ENCODE results near the gene TMEM47.

TMEM47 gene

DNA sequence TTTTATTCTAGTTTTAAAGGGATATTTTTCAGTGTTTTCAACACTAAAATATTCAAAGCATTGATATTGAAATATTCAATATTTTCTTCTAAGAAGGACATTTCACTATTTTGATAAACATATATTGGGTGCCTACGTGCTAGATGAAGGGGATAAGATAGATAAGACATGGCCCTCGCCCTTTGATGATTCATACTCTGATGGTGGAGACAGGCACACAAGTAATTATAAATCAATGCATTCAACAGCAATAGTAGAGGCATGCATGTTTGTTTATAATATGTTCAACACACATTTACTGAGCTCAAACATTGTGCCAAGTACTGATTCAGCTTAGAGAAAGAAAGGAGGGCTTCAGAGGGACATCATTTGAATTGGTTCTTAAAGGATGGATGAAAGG is 22.7 kb downstream of the TMEM47 start:
- no peak overlapping the region for H3K4me3 ChIP-seq (ENCODE audit: low read depth in 1 of 2, low read length in 2 of 2)

DNA sequence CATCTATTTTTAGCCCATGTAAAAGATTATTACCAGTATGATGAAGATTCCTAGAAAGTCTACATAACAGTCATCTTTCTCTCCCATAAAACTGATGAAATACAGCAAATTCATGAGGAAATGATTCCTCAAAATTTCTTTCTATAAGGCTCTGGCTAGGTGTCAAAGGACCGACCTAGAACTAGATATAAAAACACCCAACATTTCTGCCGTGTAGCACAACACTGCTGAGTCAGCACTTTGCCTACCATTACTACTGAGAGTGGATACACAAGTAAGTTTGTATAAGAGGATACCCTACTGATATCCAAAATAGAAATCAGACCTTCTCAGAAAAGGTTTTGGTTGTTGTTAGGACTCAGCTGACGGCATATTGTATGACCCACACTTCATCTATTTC is 24.7 kb downstream of the TMEM47 start:
- Histone ChIP-seq H3K27me3 (ENCODE audit: control insufficient read depth in 1 of 2, insufficient read depth in 2 of 2, low read length in 2 of 2) (no peaks in the 10 kb centered on the region), H3K36me3 (ENCODE audit: insufficient read depth, low read length) (no peaks in the 10 kb centered on the region), H3K27ac (ENCODE audit: low read depth, low read length) (no peak overlapping the region), H3K9ac (ENCODE audit: low read length) (no peak overlapping the region), H3K9me3 (ENCODE audit: low read length) (no peaks in the 10 kb centered on the region), H3K4me1 (ENCODE audit: insufficient read depth, low read length) (no peaks in the 10 kb centered on the region), H3K4me3 (ENCODE audit: low read depth in 1 of 2, low read length in 2 of 2) (no peak overlapping the region)

More for the DNA sequence above, 22.7 kb downstream of the TMEM47 start:
- H3K9ac ChIP-seq (ENCODE audit: low read length) = no peak overlapping the region
- H3K36me3 ChIP-seq (ENCODE audit: insufficient read depth, low read length) = no peaks in the 10 kb centered on the region
- H3K27me3 ChIP-seq (ENCODE audit: control insufficient read depth in 1 of 2, insufficient read depth in 2 of 2, low read length in 2 of 2) = no peaks in the 10 kb centered on the region
- H3K27ac ChIP-seq (ENCODE audit: low read depth, low read length) = no peak overlapping the region
- no peaks in the 10 kb centered on the region for H3K4me1 ChIP-seq (ENCODE audit: insufficient read depth, low read length)
- H3K9me3 ChIP-seq (ENCODE audit: low read length) = no peaks in the 10 kb centered on the region

DNA sequence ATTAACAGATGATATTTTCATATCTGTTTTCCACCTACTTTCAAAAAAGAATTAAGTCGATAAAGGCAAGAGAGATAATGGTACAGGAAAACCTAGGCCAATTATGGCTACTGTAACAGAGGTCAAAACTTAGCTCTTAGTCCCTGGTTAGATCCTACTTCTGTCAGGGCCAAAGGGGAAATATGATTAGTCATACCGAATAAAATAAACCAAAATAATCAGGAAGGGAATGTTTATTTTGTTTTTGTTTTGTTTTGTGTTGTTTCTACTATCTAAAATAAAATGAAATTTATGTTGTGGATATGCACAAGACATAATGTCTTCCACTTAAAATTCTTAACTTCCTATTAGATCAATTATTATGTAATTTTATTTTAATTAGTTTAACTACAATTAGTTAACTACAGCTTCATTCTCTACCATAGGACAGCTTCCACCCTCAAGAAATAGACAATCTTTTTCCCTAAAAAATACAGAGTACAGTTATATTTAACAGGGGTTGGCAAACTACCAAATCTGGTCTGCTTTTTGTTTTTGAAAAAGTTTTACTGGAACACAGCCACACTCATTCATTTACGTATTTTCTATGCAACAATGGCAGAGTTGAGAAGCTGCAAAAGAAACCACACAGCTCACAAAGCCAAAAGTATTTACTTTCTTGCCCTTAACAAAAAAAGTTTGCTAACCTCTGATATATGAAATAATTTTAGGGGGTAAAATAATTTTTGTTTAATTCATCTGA is 25.4 kb downstream of the TMEM47 start:
- Histone ChIP-seq H3K4me3 (ENCODE audit: low read depth in 1 of 2, low read length in 2 of 2) (no peak overlapping the region), H3K27me3 (ENCODE audit: control insufficient read depth in 1 of 2, insufficient read depth in 2 of 2, low read length in 2 of 2) (no peaks in the 10 kb centered on the region), H3K9ac (ENCODE audit: low read length) (no peak overlapping the region), H3K27ac (ENCODE audit: low read depth, low read length) (no peak overlapping the region), H3K36me3 (ENCODE audit: insufficient read depth, low read length) (no peaks in the 10 kb centered on the region), H3K4me1 (ENCODE audit: insufficient read depth, low read length) (no peaks in the 10 kb centered on the region), H3K9me3 (ENCODE audit: low read length) (no peaks in the 10 kb centered on the region)

DNA sequence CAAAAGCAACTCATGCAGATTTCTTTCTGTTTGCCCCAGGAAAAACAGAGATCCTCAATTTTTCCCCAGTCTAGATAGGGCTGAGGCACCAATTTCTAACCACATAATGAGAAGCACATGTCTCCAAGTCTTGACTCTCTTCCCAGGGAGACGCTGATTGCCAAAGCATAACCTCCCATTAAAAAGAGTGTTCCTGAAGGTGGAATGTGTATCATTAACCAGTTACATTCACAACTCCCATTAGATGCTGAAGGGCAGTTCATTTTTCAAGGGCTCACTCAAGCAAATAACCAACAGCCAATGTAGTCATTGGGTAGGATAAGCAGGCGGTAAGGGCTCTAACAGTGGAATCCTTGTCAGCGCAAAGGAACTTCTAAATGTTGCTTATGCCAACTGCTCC is 27.5 kb downstream of the TMEM47 start:
- H3K36me3 ChIP-seq (ENCODE audit: insufficient read depth, low read length) = no peaks in the 10 kb centered on the region
- no peak overlapping the region for H3K9ac ChIP-seq (ENCODE audit: low read length)
- H3K4me1 ChIP-seq (ENCODE audit: insufficient read depth, low read length) = no peaks in the 10 kb centered on the region
- H3K4me3 ChIP-seq (ENCODE audit: low read depth in 1 of 2, low read length in 2 of 2) = no peak overlapping the region
- H3K27me3 ChIP-seq (ENCODE audit: control insufficient read depth in 1 of 2, insufficient read depth in 2 of 2, low read length in 2 of 2) = no peaks in the 10 kb centered on the region
- no peaks in the 10 kb centered on the region for H3K9me3 ChIP-seq (ENCODE audit: low read length)
- H3K27ac ChIP-seq (ENCODE audit: low read depth, low read length) = no peak overlapping the region

DNA sequence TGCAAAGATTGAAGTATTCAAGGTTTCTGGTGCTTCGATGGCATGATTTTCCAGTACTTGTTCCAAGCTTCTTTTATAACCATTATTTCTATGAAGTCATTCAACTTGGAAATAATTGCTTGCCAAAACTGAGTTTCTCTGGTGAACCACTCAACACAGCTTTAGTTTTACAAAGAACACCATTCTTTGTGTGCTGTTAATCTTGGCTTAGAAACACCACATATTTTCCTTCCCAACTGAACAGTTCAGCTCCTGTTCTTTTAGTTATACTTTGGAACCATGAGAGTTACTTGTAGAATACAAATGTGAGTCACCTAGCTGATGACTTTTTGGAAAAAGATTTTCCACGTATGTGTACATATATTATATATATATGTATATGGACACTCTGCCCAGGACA is 32.7 kb downstream of the TMEM47 start:
- Histone ChIP-seq H3K9ac (ENCODE audit: low read length) (no peak overlapping the region), H3K27ac (ENCODE audit: low read depth, low read length) (no peak overlapping the region), H3K27me3 (ENCODE audit: control insufficient read depth in 1 of 2, insufficient read depth in 2 of 2, low read length in 2 of 2) (no peaks in the 10 kb centered on the region), H3K36me3 (ENCODE audit: insufficient read depth, low read length) (no peaks in the 10 kb centered on the region), H3K9me3 (ENCODE audit: low read length) (no peaks in the 10 kb centered on the region), H3K4me3 (ENCODE audit: low read depth in 1 of 2, low read length in 2 of 2) (no peak overlapping the region), H3K4me1 (ENCODE audit: insufficient read depth, low read length) (no peaks in the 10 kb centered on the region)

DNA sequence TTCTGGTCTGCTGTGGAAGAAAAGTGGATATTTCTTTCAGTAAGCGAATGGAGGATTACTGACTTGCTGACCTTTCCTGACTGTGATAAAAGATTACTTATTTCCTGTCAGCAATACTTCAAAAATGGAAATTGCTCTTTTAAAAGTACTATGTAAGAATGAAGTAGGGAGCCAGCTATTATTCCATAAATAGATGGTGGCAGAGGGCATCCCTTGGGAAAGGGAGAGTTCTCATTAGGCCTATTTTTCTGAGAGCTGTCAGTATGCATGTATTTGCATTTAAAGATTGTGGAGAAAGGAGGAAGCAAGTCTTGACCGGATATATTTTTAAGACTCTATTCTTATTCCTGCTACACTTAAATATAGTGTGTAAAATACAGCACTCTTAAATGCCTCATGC is 37.2 kb downstream of the TMEM47 start:
- no peak overlapping the region for H3K4me3 ChIP-seq (ENCODE audit: low read depth in 1 of 2, low read length in 2 of 2)
- no peak overlapping the region for H3K27ac ChIP-seq (ENCODE audit: low read depth, low read length)
- no peaks in the 10 kb centered on the region for H3K36me3 ChIP-seq (ENCODE audit: insufficient read depth, low read length)

DNA sequence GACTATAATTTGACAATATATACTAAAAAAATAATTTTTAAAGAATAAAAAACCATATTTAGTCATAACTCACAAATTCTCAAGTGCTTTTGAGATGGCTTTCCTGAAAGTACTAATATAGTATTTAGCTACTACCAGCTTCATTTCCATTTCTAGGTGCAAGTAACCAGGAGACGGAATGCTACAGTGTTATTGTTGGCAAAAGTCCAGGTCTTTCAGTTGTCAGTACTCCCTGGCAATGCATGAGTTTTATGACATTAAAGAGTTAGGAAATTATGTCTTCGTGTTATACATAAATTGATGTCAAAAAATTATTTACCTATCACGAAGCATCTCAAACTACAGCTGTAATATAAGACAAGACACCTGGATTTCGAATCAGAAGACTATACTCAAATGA is 45.0 kb downstream of the TMEM47 start:
- Histone ChIP-seq H3K4me1 (ENCODE audit: insufficient read depth, low read length) (no peaks in the 10 kb centered on the region), H3K27ac (ENCODE audit: low read depth, low read length) (no peak overlapping the region), H3K9ac (ENCODE audit: low read length) (no peak overlapping the region), H3K4me3 (ENCODE audit: low read depth in 1 of 2, low read length in 2 of 2) (no peak overlapping the region), H3K9me3 (ENCODE audit: low read length) (no peaks in the 10 kb centered on the region), H3K36me3 (ENCODE audit: insufficient read depth, low read length) (no peaks in the 10 kb centered on the region), H3K27me3 (ENCODE audit: control insufficient read depth in 1 of 2, insufficient read depth in 2 of 2, low read length in 2 of 2) (no peaks in the 10 kb centered on the region)

More for the DNA sequence above, 37.2 kb downstream of the TMEM47 start:
- Histone ChIP-seq H3K9me3 (ENCODE audit: low read length) (no peaks in the 10 kb centered on the region), H3K4me1 (ENCODE audit: insufficient read depth, low read length) (no peaks in the 10 kb centered on the region), H3K27me3 (ENCODE audit: control insufficient read depth in 1 of 2, insufficient read depth in 2 of 2, low read length in 2 of 2) (no peaks in the 10 kb centered on the region), H3K9ac (ENCODE audit: low read length) (no peak overlapping the region)

DNA sequence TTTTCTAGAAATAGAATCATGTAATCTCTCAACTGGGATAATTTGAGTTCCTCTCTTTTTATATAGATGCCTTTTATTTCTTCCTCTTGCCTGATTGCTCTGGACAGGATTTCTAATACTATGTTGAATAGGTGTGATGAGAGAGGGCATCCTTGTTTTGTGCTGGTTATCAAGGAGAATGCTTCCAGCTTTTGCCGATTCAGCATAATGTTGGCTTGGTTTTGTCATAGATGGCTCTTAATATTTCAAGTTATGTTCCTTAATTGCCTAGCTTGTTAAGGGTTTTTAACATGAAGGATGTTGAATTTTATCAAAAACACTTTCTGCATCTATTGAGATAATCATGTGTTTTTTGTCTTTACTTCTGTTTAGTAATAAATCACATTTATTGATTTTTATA is 58.7 kb downstream of the TMEM47 start:
- Histone ChIP-seq H3K27ac (ENCODE audit: low read depth, low read length) (no peak overlapping the region), H3K9ac (ENCODE audit: low read length) (no peak overlapping the region), H3K9me3 (ENCODE audit: low read length) (no peaks in the 10 kb centered on the region), H3K36me3 (ENCODE audit: insufficient read depth, low read length) (no peaks in the 10 kb centered on the region), H3K4me1 (ENCODE audit: insufficient read depth, low read length) (no peaks in the 10 kb centered on the region), H3K4me3 (ENCODE audit: low read depth in 1 of 2, low read length in 2 of 2) (no peak overlapping the region), H3K27me3 (ENCODE audit: control insufficient read depth in 1 of 2, insufficient read depth in 2 of 2, low read length in 2 of 2) (peaks cover 0 to 7% of the 10 kb centered on the region in 2 donors)

DNA sequence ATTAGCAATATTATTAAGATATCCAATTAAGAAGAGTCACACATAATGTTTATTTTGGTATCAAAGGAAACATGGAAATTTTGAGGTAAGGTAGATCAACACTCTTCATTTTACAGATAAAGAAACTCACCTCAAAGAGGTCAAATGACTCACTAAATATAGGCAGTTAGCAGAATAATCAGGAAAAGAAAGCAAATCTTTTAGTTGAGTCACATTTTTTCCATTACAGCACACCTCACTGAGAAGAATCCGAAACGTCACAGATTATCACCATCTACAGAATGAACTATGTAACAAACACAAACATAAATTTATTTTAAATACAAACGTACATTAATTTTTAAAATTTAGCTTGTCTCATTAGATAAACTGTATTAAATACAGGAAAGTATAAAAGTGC is 70.1 kb downstream of the TMEM47 start:
- no peaks in the 10 kb centered on the region for H3K27me3 ChIP-seq (ENCODE audit: control insufficient read depth in 1 of 2, insufficient read depth in 2 of 2, low read length in 2 of 2)
- H3K9me3 ChIP-seq (ENCODE audit: low read length) = no peaks in the 10 kb centered on the region
- no peaks in the 10 kb centered on the region for H3K4me1 ChIP-seq (ENCODE audit: insufficient read depth, low read length)
- no peak overlapping the region for H3K4me3 ChIP-seq (ENCODE audit: low read depth in 1 of 2, low read length in 2 of 2)
- no peak overlapping the region for H3K27ac ChIP-seq (ENCODE audit: low read depth, low read length)
- H3K9ac ChIP-seq (ENCODE audit: low read length) = no peak overlapping the region
- no peaks in the 10 kb centered on the region for H3K36me3 ChIP-seq (ENCODE audit: insufficient read depth, low read length)

DNA sequence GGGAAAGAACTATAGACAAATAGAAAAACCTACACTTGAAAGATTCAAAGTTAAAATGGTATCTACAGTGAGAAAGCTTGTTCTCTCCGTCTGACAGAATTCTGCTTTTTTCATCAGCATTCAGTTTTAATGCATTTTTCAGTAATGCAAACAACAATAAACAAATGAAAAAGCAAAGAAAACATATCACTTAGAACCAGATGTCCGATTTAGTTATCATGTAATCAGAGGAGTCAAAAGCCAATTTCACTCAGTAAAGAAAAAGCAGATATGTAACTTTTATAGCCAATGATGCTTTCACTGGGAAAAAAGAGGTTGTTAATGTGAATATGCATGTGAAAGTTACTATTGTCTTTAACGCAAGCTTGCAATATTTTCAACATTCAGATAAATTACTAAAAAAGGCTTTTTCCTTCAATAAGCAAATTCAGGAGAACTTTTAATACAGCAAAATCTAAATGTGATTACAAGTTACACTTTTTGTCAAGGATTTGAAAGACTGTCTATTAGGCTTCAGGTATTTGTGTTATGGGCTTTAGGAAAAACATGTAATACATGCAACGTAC is 70.7 kb downstream of the TMEM47 start:
- H3K36me3 ChIP-seq (ENCODE audit: insufficient read depth, low read length) = no peaks in the 10 kb centered on the region
- H3K4me1 ChIP-seq (ENCODE audit: insufficient read depth, low read length) = no peaks in the 10 kb centered on the region
- H3K9ac ChIP-seq (ENCODE audit: low read length) = no peak overlapping the region
- H3K4me3 ChIP-seq (ENCODE audit: low read depth in 1 of 2, low read length in 2 of 2) = no peak overlapping the region
- no peak overlapping the region for H3K27ac ChIP-seq (ENCODE audit: low read depth, low read length)
- H3K9me3 ChIP-seq (ENCODE audit: low read length) = no peaks in the 10 kb centered on the region
- H3K27me3 ChIP-seq (ENCODE audit: control insufficient read depth in 1 of 2, insufficient read depth in 2 of 2, low read length in 2 of 2) = no peaks in the 10 kb centered on the region

DNA sequence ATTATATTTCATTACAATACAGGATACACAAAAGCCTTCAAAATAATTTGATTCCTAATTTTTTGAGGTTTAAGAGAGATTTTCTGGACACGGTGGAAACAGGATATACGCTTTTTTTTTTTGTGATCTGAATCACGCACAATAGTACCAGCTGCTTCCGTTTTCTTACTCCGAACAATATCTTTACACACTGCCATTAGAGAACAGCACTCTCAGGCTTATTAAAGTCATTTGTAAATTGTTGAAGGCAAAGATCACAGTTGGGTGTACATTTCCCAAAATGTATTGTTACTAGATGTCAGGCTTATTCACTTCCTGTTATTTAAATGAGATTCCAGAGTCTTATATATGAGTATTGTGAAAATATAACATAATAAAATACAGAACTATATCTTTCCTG is 71.5 kb downstream of the TMEM47 start:
- Histone ChIP-seq H3K36me3 (ENCODE audit: insufficient read depth, low read length) (no peaks in the 10 kb centered on the region), H3K9ac (ENCODE audit: low read length) (no peak overlapping the region), H3K4me3 (ENCODE audit: low read depth in 1 of 2, low read length in 2 of 2) (no peak overlapping the region), H3K27me3 (ENCODE audit: control insufficient read depth in 1 of 2, insufficient read depth in 2 of 2, low read length in 2 of 2) (no peaks in the 10 kb centered on the region), H3K9me3 (ENCODE audit: low read length) (no peaks in the 10 kb centered on the region), H3K27ac (ENCODE audit: low read depth, low read length) (no peak overlapping the region), H3K4me1 (ENCODE audit: insufficient read depth, low read length) (no peaks in the 10 kb centered on the region)

DNA sequence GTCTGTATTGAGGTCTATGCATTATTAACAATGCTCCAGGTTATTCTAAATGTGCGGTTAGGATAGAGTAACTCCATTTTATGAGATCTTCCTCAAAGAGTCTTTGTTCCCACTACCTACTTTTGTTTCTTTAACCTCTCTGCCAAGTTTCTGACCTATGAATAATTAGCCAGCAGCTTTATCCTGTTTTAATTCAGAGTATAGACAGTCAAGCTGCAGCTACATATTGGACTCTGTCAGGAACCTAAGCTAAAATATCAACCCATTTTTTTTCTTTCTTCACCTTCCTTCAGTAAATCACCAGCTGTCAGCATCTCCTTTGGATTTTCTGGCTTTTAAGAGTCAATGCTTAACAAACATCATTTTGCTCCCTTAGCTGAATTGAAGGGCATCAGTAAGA is 72.3 kb downstream of the TMEM47 start:
- no peaks in the 10 kb centered on the region for H3K27me3 ChIP-seq (ENCODE audit: control insufficient read depth in 1 of 2, insufficient read depth in 2 of 2, low read length in 2 of 2)
- no peak overlapping the region for H3K27ac ChIP-seq (ENCODE audit: low read depth, low read length)
- H3K9ac ChIP-seq (ENCODE audit: low read length) = no peak overlapping the region
- H3K36me3 ChIP-seq (ENCODE audit: insufficient read depth, low read length) = no peaks in the 10 kb centered on the region
- no peaks in the 10 kb centered on the region for H3K9me3 ChIP-seq (ENCODE audit: low read length)
- H3K4me1 ChIP-seq (ENCODE audit: insufficient read depth, low read length) = no peaks in the 10 kb centered on the region
- H3K4me3 ChIP-seq (ENCODE audit: low read depth in 1 of 2, low read length in 2 of 2) = no peak overlapping the region

All from muscle layer of colon (tissue), 2 donors.